ENCODE measurements around the gene DERA.

DNA sequence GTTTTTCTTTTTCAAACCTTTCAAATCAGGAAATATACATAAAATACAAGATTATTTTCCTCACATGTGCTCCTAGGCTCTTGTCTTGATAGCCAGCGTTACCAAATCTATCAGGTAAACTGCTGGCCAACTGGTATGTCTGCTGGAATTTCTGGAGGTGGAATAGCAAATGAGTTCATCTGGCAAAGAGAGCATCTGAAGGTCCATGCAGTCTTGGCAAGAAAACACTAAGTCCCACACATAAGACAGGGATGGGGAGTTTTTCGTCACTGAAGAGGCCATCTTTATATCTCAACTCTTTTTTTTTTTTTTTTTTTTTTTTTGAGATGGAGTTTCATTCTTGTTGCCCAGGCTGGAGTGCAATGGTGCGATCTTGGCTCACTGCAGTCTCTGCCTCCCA is 60.1 kb downstream of the DERA start:
- TF ChIP-seq, protein P1, sequence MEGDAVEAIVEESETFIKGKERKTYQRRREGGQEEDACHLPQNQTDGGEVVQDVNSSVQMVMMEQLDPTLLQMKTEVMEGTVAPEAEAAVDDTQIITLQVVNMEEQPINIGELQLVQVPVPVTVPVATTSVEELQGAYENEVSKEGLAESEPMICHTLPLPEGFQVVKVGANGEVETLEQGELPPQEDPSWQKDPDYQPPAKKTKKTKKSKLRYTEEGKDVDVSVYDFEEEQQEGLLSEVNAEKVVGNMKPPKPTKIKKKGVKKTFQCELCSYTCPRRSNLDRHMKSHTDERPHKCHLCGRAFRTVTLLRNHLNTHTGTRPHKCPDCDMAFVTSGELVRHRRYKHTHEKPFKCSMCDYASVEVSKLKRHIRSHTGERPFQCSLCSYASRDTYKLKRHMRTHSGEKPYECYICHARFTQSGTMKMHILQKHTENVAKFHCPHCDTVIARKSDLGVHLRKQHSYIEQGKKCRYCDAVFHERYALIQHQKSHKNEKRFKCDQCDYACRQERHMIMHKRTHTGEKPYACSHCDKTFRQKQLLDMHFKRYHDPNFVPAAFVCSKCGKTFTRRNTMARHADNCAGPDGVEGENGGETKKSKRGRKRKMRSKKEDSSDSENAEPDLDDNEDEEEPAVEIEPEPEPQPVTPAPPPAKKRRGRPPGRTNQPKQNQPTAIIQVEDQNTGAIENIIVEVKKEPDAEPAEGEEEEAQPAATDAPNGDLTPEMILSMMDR (IDR thresholded peaks at IDR 0.05): no peak
- TF ChIP-seq POLR2A (IDR thresholded peaks at IDR 0.05): no peak
- no peak for TF ChIP-seq POLR2AphosphoS5 (IDR thresholded peaks at IDR 0.05)
